Spleen (tissue), 7 donors: ENCODE results near the gene UGT2B28.
"Not testable (repeated sequence)": the region's sequence is repeated elsewhere in the genome, so short reads cannot be mapped to it uniquely, and the experiment has no call there.

Source experiments
- POLR2A ChIP-seq, 3 donors: fragments of 450-650 bp; IDR thresholded peaks; one replicate each; pipeline ENCODE4 v1.5.1; 2017; ENCODE audit warnings: antibody characterized with exemption in 3 of 3, mild to moderate bottlenecking in 1 of 3
- TF ChIP-seq, protein P1 (sequence below), 11 experiments: fragments of 200-600 bp in 7 of 11; fragments of 450-650 bp in 4 of 11; sonication (generic) in 4 of 11; IDR thresholded peaks in 8 of 11; conservative IDR thresholded peaks in 3 of 11; 1 replicate in 7 of 11; 2 replicates in 4 of 11; pipeline versions ENCODE4 v1.4.0 to v1.8.0; 2016 to 2021; ENCODE audit warnings: antibody characterized with exemption in 11 of 11, inconsistent platforms in 4 of 11, mild to moderate bottlenecking in 1 of 11
- donor health status: DM: no; HTN: no; CAD: no; lungs with moderate emphysema.
- donor health status: DM: no; HTN: no; CAD: no.
- donor health status: DM: no; HTN: no; CAD: no.

DNA sequence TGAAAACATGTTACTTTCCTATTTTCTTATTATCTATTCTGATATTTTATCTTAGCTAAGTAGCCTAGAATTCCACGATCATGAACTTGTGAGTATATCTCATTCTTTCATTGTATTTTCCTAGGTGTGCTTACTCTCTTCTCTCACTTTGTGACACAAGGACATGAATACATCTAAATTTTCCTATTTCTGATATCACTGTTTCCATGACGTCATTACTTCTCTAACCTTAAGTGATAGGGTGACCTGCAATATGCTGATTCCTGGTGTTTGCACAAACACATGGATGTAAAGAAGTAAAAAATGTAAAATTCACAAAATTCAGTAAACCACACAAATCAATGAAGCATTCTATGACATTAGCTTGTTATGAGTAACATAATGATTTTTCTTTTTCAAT lies 29.4 kb upstream of the UGT2B28 start:
- TF ChIP-seq, protein P1, sequence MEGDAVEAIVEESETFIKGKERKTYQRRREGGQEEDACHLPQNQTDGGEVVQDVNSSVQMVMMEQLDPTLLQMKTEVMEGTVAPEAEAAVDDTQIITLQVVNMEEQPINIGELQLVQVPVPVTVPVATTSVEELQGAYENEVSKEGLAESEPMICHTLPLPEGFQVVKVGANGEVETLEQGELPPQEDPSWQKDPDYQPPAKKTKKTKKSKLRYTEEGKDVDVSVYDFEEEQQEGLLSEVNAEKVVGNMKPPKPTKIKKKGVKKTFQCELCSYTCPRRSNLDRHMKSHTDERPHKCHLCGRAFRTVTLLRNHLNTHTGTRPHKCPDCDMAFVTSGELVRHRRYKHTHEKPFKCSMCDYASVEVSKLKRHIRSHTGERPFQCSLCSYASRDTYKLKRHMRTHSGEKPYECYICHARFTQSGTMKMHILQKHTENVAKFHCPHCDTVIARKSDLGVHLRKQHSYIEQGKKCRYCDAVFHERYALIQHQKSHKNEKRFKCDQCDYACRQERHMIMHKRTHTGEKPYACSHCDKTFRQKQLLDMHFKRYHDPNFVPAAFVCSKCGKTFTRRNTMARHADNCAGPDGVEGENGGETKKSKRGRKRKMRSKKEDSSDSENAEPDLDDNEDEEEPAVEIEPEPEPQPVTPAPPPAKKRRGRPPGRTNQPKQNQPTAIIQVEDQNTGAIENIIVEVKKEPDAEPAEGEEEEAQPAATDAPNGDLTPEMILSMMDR (IDR thresholded peaks at IDR 0.05 in 8 of 11, conservative IDR thresholded peaks at IDR 0.05 in 3 of 11): not testable (repeated sequence)
- TF ChIP-seq POLR2A (IDR thresholded peaks at IDR 0.05): not testable (repeated sequence)
